A673 (cell line): ENCODE measurements around the gene PINLYP. TPM values are rescaled to one million over a fixed set of nuclear protein-coding genes. Genes with fewer than 3 reads are reported as not detected.

Experiments used
- BruUV-seq: library from RNA; stranded (reverse); fragments of 400-500 nt; replicated peaks from 2 replicates; lab custom pipeline; 2021; lab: Mats Ljungman, UMichigan
- CTCF ChIA-PET: fragments of 300-600 bp; sonication (Branson Sonifier 250); formaldehyde crosslinking; loops from one replicate; lab custom pipeline; 2022; ENCODE audit warnings: antibody characterized with exemption; lab: Charles Lee
- POLR2A ChIA-PET: fragments of 300-600 bp; sonication (Branson Sonifier 250); formaldehyde crosslinking; loops from one replicate; lab custom pipeline; 2022; ENCODE audit warnings: antibody characterized with exemption; ENCODE audit not compliant: low non-redundant PET; lab: Charles Lee
- DNase-seq: peaks from one replicate; pipeline ENCODE4 v3.0.0-alpha.2; 2015; ENCODE audit warnings: low spot score
- H3K27ac ChIP-seq: fragments of 200-600 bp; sonication (generic); 2 replicates; pipeline ENCODE4 v1.5.1; 2016; ENCODE audit warnings: mixed run types, low read depth, mild to moderate bottlenecking, mixed read lengths, antibody characterized with exemption, low read length; ENCODE audit not compliant: poor library complexity, severe bottlenecking
- H3K27me3 ChIP-seq: fragments of 200-600 bp; sonication (generic); replicated peaks from 2 replicates; pipeline ENCODE4 v1.6.1; 2017; ENCODE audit warnings: mixed run types, low read depth, mild to moderate bottlenecking, mixed read lengths, antibody characterized with exemption, low read length; ENCODE audit not compliant: insufficient read depth, poor library complexity
- H3K36me3 ChIP-seq: fragments of 200-600 bp; sonication (generic); 2 replicates; pipeline ENCODE4 v1.6.1; 2016; ENCODE audit warnings: mixed run types, mild to moderate bottlenecking, mixed read lengths, antibody characterized with exemption, low read length; ENCODE audit not compliant: insufficient read depth, poor library complexity, severe bottlenecking
- H3K4me1 ChIP-seq: fragments of 200-600 bp; sonication (generic); 2 replicates; pipeline ENCODE4 v1.6.1; 2017; ENCODE audit warnings: mixed run types, mild to moderate bottlenecking, mixed read lengths, antibody characterized with exemption, low read length; ENCODE audit not compliant: insufficient read depth, poor library complexity, severe bottlenecking
- H3K4me3 ChIP-seq: fragments of 200-600 bp; sonication (generic); 2 replicates; pipeline ENCODE4 v1.5.1; 2016; ENCODE audit warnings: low read depth, mixed run types, mild to moderate bottlenecking, mixed read lengths, low read length; ENCODE audit not compliant: poor library complexity, severe bottlenecking
- H3K9me3 ChIP-seq: fragments of 200-600 bp; sonication (generic); 2 replicates; pipeline ENCODE4 v1.6.1; 2016; ENCODE audit warnings: mixed run types, low read depth, mild to moderate bottlenecking, mixed read lengths, antibody characterized with exemption, low read length; ENCODE audit not compliant: poor library complexity, severe bottlenecking
- EZH2 ChIP-seq: fragments of 200-600 bp; sonication (generic); IDR thresholded peaks from 2 replicates; pipeline ENCODE4 v1.6.1; 2017; ENCODE audit warnings: borderline replicate concordance, low read depth, mild to moderate bottlenecking, mixed read lengths, antibody characterized with exemption, low read length; ENCODE audit not compliant: poor library complexity, severe bottlenecking
- intact Hi-C: fragments of 100-400 bp; cut with micrococcal nuclease; formaldehyde crosslinking; loops from one replicate; pipeline ENCODE4 v1.10.0; 2022; ENCODE audit not compliant: unreplicated experiment
- total RNA-seq: library from RNA; stranded (reverse); gene quantifications from 2 replicates; pipeline ENCODE4 v1.2.3, GENCODE V29; 2021
- TF ChIP-seq, protein P1 (sequence below): fragments of 300-800, 200-600 bp; sonication (generic); conservative IDR thresholded peaks from 2 replicates; pipeline ENCODE4 v1.5.1; 2017; ENCODE audit warnings: low read depth, mild to moderate bottlenecking, antibody characterized with exemption, low read length, moderate library complexity, mixed read lengths

The PINLYP gene
- total RNA-seq, 1 experiment from 2014 or later: 14.3 TPM

DNA sequence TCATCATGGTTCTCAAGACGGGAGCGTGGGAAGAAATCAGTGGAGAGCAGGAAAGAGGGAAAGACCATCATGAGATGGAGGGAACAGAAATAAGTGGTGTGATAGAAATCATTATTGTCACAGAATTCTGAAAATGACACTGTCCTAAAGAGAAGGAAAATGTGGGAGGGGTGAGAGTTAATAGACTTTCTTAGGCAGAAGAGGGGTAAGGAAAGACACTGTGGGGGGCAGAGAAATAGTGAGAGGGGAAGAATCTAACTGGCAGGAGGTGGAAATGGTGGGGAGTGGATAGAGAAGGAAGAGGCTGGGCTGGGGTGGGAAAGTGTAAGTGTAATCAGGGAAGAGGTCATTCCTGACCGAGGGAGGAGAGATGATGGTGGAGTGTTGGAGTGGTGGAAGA is 3.2 kb downstream of the PINLYP start:
- no peak overlapping the region for H3K4me3 ChIP-seq
- peaks cover 23% of the 10 kb centered on the region for H3K4me1 ChIP-seq
- POLR2A ChIA-PET: no interaction called here
- intact Hi-C loops: no loop called here
- no TSS peak for BruUV-seq
- no peaks in the 10 kb centered on the region for H3K36me3 ChIP-seq
- CTCF ChIA-PET: no interaction called here
- DNase-seq: no peak
- no peaks in the 10 kb centered on the region for H3K27me3 ChIP-seq
- no peak overlapping the region for H3K27ac ChIP-seq
- TF ChIP-seq, protein P1, sequence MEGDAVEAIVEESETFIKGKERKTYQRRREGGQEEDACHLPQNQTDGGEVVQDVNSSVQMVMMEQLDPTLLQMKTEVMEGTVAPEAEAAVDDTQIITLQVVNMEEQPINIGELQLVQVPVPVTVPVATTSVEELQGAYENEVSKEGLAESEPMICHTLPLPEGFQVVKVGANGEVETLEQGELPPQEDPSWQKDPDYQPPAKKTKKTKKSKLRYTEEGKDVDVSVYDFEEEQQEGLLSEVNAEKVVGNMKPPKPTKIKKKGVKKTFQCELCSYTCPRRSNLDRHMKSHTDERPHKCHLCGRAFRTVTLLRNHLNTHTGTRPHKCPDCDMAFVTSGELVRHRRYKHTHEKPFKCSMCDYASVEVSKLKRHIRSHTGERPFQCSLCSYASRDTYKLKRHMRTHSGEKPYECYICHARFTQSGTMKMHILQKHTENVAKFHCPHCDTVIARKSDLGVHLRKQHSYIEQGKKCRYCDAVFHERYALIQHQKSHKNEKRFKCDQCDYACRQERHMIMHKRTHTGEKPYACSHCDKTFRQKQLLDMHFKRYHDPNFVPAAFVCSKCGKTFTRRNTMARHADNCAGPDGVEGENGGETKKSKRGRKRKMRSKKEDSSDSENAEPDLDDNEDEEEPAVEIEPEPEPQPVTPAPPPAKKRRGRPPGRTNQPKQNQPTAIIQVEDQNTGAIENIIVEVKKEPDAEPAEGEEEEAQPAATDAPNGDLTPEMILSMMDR: no peak
- TF ChIP-seq EZH2: no peak
- no peaks in the 10 kb centered on the region for H3K9me3 ChIP-seq

DNA sequence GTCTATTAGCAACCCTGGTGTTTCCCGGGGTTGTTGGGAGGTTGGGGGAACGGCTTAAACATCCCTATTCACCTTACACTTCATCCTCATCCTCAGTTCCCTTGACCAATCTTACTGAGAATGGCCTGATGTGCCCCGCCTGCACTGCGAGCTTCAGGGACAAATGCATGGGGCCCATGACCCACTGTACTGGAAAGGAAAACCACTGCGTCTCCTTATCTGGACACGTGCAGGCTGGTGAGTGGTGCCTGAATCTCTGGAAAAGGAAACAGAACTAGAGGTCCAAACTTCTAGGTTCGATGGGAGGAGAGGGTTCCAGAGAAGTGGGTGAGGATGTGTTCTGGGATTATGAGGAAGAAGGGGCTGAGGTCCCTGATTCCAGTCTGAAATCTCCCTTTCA is 5.9 kb downstream of the PINLYP start:
- DNase-seq: no peak
- ChIA-PET CTCF (no interaction called here), POLR2A (no interaction called here)
- peak overlapping the region; percentile 11 for H3K4me3 ChIP-seq
- TF ChIP-seq EZH2: no peak
- TF ChIP-seq, protein P1: no peak
- peak overlapping the region; percentile 26 for H3K27ac ChIP-seq
- H3K4me1 ChIP-seq: peaks cover 7% of the 10 kb centered on the region
- intact Hi-C loops: no loop called here
- H3K27me3 ChIP-seq: no peaks in the 10 kb centered on the region
- BruUV-seq: no TSS peak
- no peaks in the 10 kb centered on the region for H3K36me3 ChIP-seq
- no peaks in the 10 kb centered on the region for H3K9me3 ChIP-seq

DNA sequence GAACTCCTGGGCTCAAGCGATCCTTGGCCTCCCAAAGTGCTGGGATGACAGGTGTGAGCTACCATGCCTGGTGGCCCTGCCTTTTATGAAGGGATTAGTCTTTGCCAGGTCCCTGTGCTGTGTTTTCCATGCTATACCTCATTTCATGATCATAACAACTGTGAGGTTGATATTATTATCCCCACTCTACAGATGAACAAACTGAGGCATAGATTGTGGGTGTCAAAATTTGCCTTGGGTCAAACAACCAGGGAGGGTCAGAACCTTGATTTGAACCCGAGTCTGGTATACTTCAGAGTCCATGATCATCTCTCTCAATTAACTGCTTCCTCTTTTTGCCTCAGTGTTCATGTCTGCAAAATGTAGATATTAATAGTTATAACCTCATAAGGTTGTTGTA is 6.9 kb downstream of the PINLYP start:
- CTCF ChIA-PET: interaction anchor here (0.6 kb wide), 1 partner anchor 12 kb away, joined by 3 read pairs; no protein-coding TSS in a partner anchor
- Histone ChIP-seq H3K4me1 (peaks cover 7% of the 10 kb centered on the region), H3K36me3 (no peaks in the 10 kb centered on the region), H3K27ac (no peak overlapping the region), H3K27me3 (no peaks in the 10 kb centered on the region), H3K4me3 (no peak overlapping the region), H3K9me3 (no peaks in the 10 kb centered on the region)
- POLR2A ChIA-PET: no interaction called here
- DNase-seq: no peak
- intact Hi-C loops: no loop called here
- no peak for TF ChIP-seq EZH2
- TF ChIP-seq, protein P1: no peak
- no TSS peak for BruUV-seq
